Hepatocyte (in vitro differentiated cells): ENCODE results near the gene SPINK1. TPM values are rescaled to one million over a fixed set of nuclear protein-coding genes. Genes with fewer than 3 reads are reported as not detected.

Experiments
- DNase-seq: peaks from one replicate; pipeline ENCODE4 v3.0.0-alpha.2; 2016; ENCODE audit warnings: low spot score
- H2AFZ ChIP-seq: fragments of 200-600 bp; sonication (generic); 2 replicates; pipeline ENCODE4 v1.6.0; 2016; ENCODE audit warnings: antibody characterized with exemption, mild to moderate bottlenecking
- H3K27ac ChIP-seq: fragments of 200-600 bp; sonication (generic); 2 replicates; pipeline ENCODE4 v1.5.1; 2016; ENCODE audit warnings: mild to moderate bottlenecking
- H3K27me3 ChIP-seq: fragments of 200-600 bp; sonication (generic); 2 replicates; pipeline ENCODE4 v1.6.1; 2016
- H3K36me3 ChIP-seq: fragments of 200-600 bp; sonication (generic); replicated peaks from 2 replicates; pipeline ENCODE4 v1.5.1; 2016; ENCODE audit warnings: low read depth; ENCODE audit not compliant: insufficient read depth
- H3K4me1 ChIP-seq: fragments of 200-600 bp; sonication (generic); 2 replicates; pipeline ENCODE4 v1.5.1; 2016; ENCODE audit warnings: mild to moderate bottlenecking, moderate library complexity; ENCODE audit not compliant: insufficient read depth
- H3K4me2 ChIP-seq: fragments of 200-600 bp; sonication (generic); 2 replicates; pipeline ENCODE4 v1.6.0; 2016
- H3K4me3 ChIP-seq: fragments of 200-600 bp; sonication (generic); 2 replicates; pipeline ENCODE4 v1.5.1; 2016; ENCODE audit warnings: mild to moderate bottlenecking
- H3K79me2 ChIP-seq: fragments of 200-600 bp; sonication (generic); 2 replicates; pipeline ENCODE4 v1.6.0; 2017; ENCODE audit warnings: mild to moderate bottlenecking
- H3K9me2 ChIP-seq: fragments of 200-600 bp; sonication (generic); replicated peaks from 2 replicates; pipeline ENCODE4 v1.6.0; 2017; ENCODE audit warnings: mild to moderate bottlenecking; ENCODE audit not compliant: insufficient read depth
- H3K9me3 ChIP-seq: fragments of 200-600 bp; sonication (generic); 2 replicates; pipeline ENCODE4 v1.5.1; 2016; ENCODE audit warnings: low read depth, mild to moderate bottlenecking
- H4K20me1 ChIP-seq: fragments of 200-600 bp; sonication (generic); 2 replicates; pipeline ENCODE4 v1.6.0; 2016; ENCODE audit warnings: mild to moderate bottlenecking; ENCODE audit not compliant: insufficient read depth, poor library complexity, severe bottlenecking
- CTCF ChIP-seq: fragments of 200-600 bp; sonication (generic); IDR thresholded peaks from 2 replicates; pipeline ENCODE4 v1.5.1; 2016; ENCODE audit warnings: antibody characterized with exemption, mild to moderate bottlenecking; ENCODE audit not compliant: poor library complexity
- EZH2 ChIP-seq: fragments of 200-600 bp; sonication (generic); IDR thresholded peaks from 2 replicates; pipeline ENCODE4 v1.6.1; 2016; ENCODE audit warnings: antibody characterized with exemption, mild to moderate bottlenecking, borderline replicate concordance
- EZH2phosphoT487 ChIP-seq: fragments of 200-600 bp; sonication (generic); IDR thresholded peaks from one replicate; pipeline ENCODE4 v1.6.1; 2018; ENCODE audit warnings: antibody characterized with exemption, mild to moderate bottlenecking, low read depth, moderate library complexity; ENCODE audit not compliant: unreplicated experiment, severe bottlenecking
- WGBS: methylation state at CpG from one replicate; pipeline ENCODE4 v1.1.6; 2016; ENCODE audit warnings: low lambda C conversion rate; ENCODE audit errors: missing lambda C conversion rate; 5-methylcytosine and 5-hydroxymethylcytosine counted together
- polyA plus RNA-seq: library from polyadenylated mRNA; unstranded; fragments of >200 nt; fragmentation: Nextera tagmentation; extraction: Ambion mirVana; gene quantifications from 2 replicates; pipeline ENCODE4 v1.2.1, GENCODE V29; 2016
- total RNA-seq: library from RNA; depleted of rRNA; stranded (reverse); fragments of >200 nt; gene quantifications from 2 replicates; pipeline ENCODE4 v1.2.3, GENCODE V29; 2014

Gene SPINK1
- total and polyA plus RNA-seq, 2 experiments from 2014 or later, result 1,467 to 2,947 TPM

- H3K27ac ChIP-seq, result no peak overlapping the region
- no peaks in the 10 kb centered on the region for H3K9me3 ChIP-seq
- H3K9me2 ChIP-seq, result no peaks in the 10 kb centered on the region
- no peak for DNase-seq
- no peaks in the 10 kb centered on the region for H3K27me3 ChIP-seq
- no peaks in the 10 kb centered on the region for H3K79me2 ChIP-seq
- H4K20me1 ChIP-seq, result no peaks in the 10 kb centered on the region
- no peak overlapping the region for H3K4me3 ChIP-seq
- TF ChIP-seq EZH2 (no peak), EZH2phosphoT487 (no peak), CTCF (no peak)
- no peaks in the 10 kb centered on the region for H3K4me1 ChIP-seq
- H3K4me2 ChIP-seq, result no peak overlapping the region
- no peaks in the 10 kb centered on the region for H3K36me3 ChIP-seq
- 86% methylated on average over 6 of the region's 6 CpGs for WGBS
- H2AFZ ChIP-seq, result no peak overlapping the region
Observed at GRCh38 chr5:147796556-147797308, 34.7 kb downstream of the SPINK1 start.

GRCh38 chr5:147791181-147791580 is 40.3 kb downstream of the SPINK1 start:
- no peak for DNase-seq
- TF ChIP-seq EZH2, result no peak
- TF ChIP-seq EZH2phosphoT487, result no peak
- no peak for TF ChIP-seq CTCF
- Histone ChIP-seq H3K4me2 (no peak overlapping the region), H3K4me1 (no peaks in the 10 kb centered on the region), H4K20me1 (no peaks in the 10 kb centered on the region), H3K9me2 (no peaks in the 10 kb centered on the region), H3K9me3 (no peaks in the 10 kb centered on the region), H2AFZ (no peak overlapping the region), H3K27ac (no peak overlapping the region), H3K27me3 (no peaks in the 10 kb centered on the region), H3K79me2 (no peaks in the 10 kb centered on the region), H3K36me3 (no peaks in the 10 kb centered on the region), H3K4me3 (no peak overlapping the region)
- 88% methylated on average over 6 of the region's 6 CpGs for WGBS

- WGBS, result 94% methylated on average over 2 of the region's 2 CpGs
- Histone ChIP-seq H3K36me3 (no peaks in the 10 kb centered on the region), H3K27ac (no peak overlapping the region), H3K4me1 (no peaks in the 10 kb centered on the region), H3K9me3 (no peaks in the 10 kb centered on the region), H4K20me1 (no peaks in the 10 kb centered on the region), H2AFZ (no peak overlapping the region), H3K4me3 (no peak overlapping the region), H3K79me2 (no peaks in the 10 kb centered on the region), H3K27me3 (no peaks in the 10 kb centered on the region), H3K9me2 (no peaks in the 10 kb centered on the region), H3K4me2 (no peak overlapping the region)
- DNase-seq, result no peak
- TF ChIP-seq EZH2phosphoT487, result no peak
- no peak for TF ChIP-seq CTCF
- no peak for TF ChIP-seq EZH2
Observed at GRCh38 chr5:147789820-147790219, 41.7 kb downstream of the SPINK1 start.

- H3K4me1 ChIP-seq, result no peaks in the 10 kb centered on the region
- no peak overlapping the region for H3K4me2 ChIP-seq
- no peaks in the 10 kb centered on the region for H3K27me3 ChIP-seq
- H2AFZ ChIP-seq, result no peak overlapping the region
- no peaks in the 10 kb centered on the region for H3K9me3 ChIP-seq
- TF ChIP-seq CTCF, result no peak
- no peak for TF ChIP-seq EZH2phosphoT487
- TF ChIP-seq EZH2, result no peak
- no peak for DNase-seq
- H3K9me2 ChIP-seq, result no peaks in the 10 kb centered on the region
- no peak overlapping the region for H3K4me3 ChIP-seq
- H4K20me1 ChIP-seq, result no peaks in the 10 kb centered on the region
- H3K27ac ChIP-seq, result no peak overlapping the region
- H3K79me2 ChIP-seq, result no peaks in the 10 kb centered on the region
- no peaks in the 10 kb centered on the region for H3K36me3 ChIP-seq
Observed at GRCh38 chr5:147788023-147788422, 43.4 kb downstream of the SPINK1 start.
